HepG2 (cell line): ENCODE data around the gene TUBB8B. TPM values are rescaled to one million over a fixed set of nuclear protein-coding genes. Genes with fewer than 3 reads are reported as not detected.
A peak's percentile ranks its signal among the peaks of the same experiment; 100 is the strongest.

Source experiments
- ARID5B ChIP-seq: IDR thresholded peaks from 2 replicates; pipeline ENCODE4 v1.4.0; 2020; ENCODE audit warnings: mild to moderate bottlenecking, missing genetic modification reagents
- BRD4 ChIP-seq: sonication (generic); formaldehyde crosslinking; IDR thresholded peaks from 2 replicates; pipeline ENCODE4 v1.4.0; 2020; ENCODE audit warnings: missing genetic modification reagents
- GATA4 ChIP-seq: sonication (generic); IDR thresholded peaks from 2 replicates; pipeline ENCODE4 v1.6.1; 2016; ENCODE audit warnings: antibody characterized with exemption, low read depth, borderline replicate concordance
- HDAC2 ChIP-seq: sonication (generic); formaldehyde crosslinking; IDR thresholded peaks from 2 replicates; pipeline ENCODE4 v1.4.0; 2020; ENCODE audit warnings: missing genetic modification reagents
- HNF4A ChIP-seq: sonication (generic); formaldehyde crosslinking; IDR thresholded peaks from 2 replicates; pipeline ENCODE4 v1.4.0; 2020; ENCODE audit warnings: missing genetic modification reagents
- MEF2D ChIP-seq: sonication (generic); formaldehyde crosslinking; IDR thresholded peaks from 2 replicates; pipeline ENCODE4 v1.5.1; 2020; ENCODE audit warnings: mild to moderate bottlenecking, missing genetic modification reagents
- MLX ChIP-seq: IDR thresholded peaks from 2 replicates; pipeline ENCODE4 v1.6.1; 2016
- MTERF4 ChIP-seq: sonication (generic); formaldehyde crosslinking; IDR thresholded peaks from 2 replicates; pipeline ENCODE4 v1.8.0; 2023; ENCODE audit warnings: mild to moderate bottlenecking, missing genetic modification reagents
- MYC ChIP-seq: sonication (generic); formaldehyde crosslinking; IDR thresholded peaks from 2 replicates; pipeline ENCODE4 v1.9.0; 2021; ENCODE audit warnings: missing genetic modification reagents, borderline replicate concordance
- RXRA ChIP-seq: sonication (generic); formaldehyde crosslinking; IDR thresholded peaks from 2 replicates; pipeline ENCODE4 v1.5.1; 2020; ENCODE audit warnings: missing genetic modification reagents
- TBX2 ChIP-seq: sonication (generic); formaldehyde crosslinking; IDR thresholded peaks from 2 replicates; pipeline ENCODE4 v1.5.0; 2020; ENCODE audit warnings: missing genetic modification reagents, mild to moderate bottlenecking, borderline replicate concordance
- TEAD3 ChIP-seq: optimal IDR thresholded peaks from 2 replicates; pipeline ENCODE3; 2016; ENCODE audit warnings: borderline replicate concordance
- ZBTB38 ChIP-seq: sonication (generic); formaldehyde crosslinking; IDR thresholded peaks from 2 replicates; pipeline ENCODE4 v1.5.1; 2020; ENCODE audit warnings: mild to moderate bottlenecking, missing genetic modification reagents
- ZMYM3 ChIP-seq: sonication (generic); formaldehyde crosslinking; IDR thresholded peaks from 2 replicates; pipeline ENCODE4 v1.5.1; 2020; ENCODE audit warnings: mild to moderate bottlenecking, missing genetic modification reagents
- ZNF263 ChIP-seq: sonication (generic); formaldehyde crosslinking; IDR thresholded peaks from 2 replicates; pipeline ENCODE4 v1.4.0; 2020; ENCODE audit warnings: missing genetic modification reagents
- ZNF556 ChIP-seq: sonication (generic); formaldehyde crosslinking; IDR thresholded peaks from 2 replicates; pipeline ENCODE4 v1.4.0; 2020; ENCODE audit warnings: mild to moderate bottlenecking, missing genetic modification reagents, borderline replicate concordance
- ZNF709 ChIP-seq: sonication (generic); formaldehyde crosslinking; IDR thresholded peaks from 2 replicates; pipeline ENCODE4 v1.5.0; 2020; ENCODE audit warnings: mild to moderate bottlenecking, missing genetic modification reagents
- ZSCAN29 ChIP-seq: sonication (generic); formaldehyde crosslinking; conservative IDR thresholded peaks from 2 replicates; pipeline ENCODE4 v1.4.0; 2020; ENCODE audit warnings: mild to moderate bottlenecking, missing genetic modification reagents
- polyA plus RNA-seq, 8 experiments: library from polyadenylated mRNA; depleted of rRNA in 3 of 8; stranded (reverse) in 7 of 8; unstranded in 1 of 8; fragments of >200 nt; fragmentation: Illumina TruSeq in 4 of 8; extraction: Trizol in 4 of 8; gene quantifications; 2 replicates each; pipeline versions ENCODE4 v1.2.1 to v1.2.3, GENCODE V29; 2011 to 2016; ENCODE audit warnings: low read depth in 4 of 8, missing spikeins in 1 of 8, mixed read lengths in 1 of 8; ENCODE audit not compliant: insufficient read depth in 1 of 8
- total RNA-seq, 5 experiments: library from RNA; depleted of rRNA; stranded (reverse); fragments of >200 nt; fragmentation: Illumina TruSeq; extraction: Trizol; gene quantifications; 2 replicates each; pipeline ENCODE4 v1.2.3, GENCODE V29; 2016; ENCODE audit warnings: low read depth in 1 of 5
- TF ChIP-seq, protein P1 (sequence below): sonication (generic); formaldehyde crosslinking; IDR thresholded peaks from 2 replicates; pipeline ENCODE4 v1.4.0; 2020; ENCODE audit warnings: missing genetic modification reagents
- TF ChIP-seq, protein P2 (sequence below): sonication (generic); formaldehyde crosslinking; IDR thresholded peaks from 2 replicates; pipeline ENCODE4 v1.4.0; 2020; ENCODE audit warnings: missing genetic modification reagents

TUBB8B gene
- total and polyA plus RNA-seq, 2 of the 13 experiments (the other 11 are each of a cell fraction or from before 2014, with no cell fraction given) = 0.71 to 6.7 TPM

DNA sequence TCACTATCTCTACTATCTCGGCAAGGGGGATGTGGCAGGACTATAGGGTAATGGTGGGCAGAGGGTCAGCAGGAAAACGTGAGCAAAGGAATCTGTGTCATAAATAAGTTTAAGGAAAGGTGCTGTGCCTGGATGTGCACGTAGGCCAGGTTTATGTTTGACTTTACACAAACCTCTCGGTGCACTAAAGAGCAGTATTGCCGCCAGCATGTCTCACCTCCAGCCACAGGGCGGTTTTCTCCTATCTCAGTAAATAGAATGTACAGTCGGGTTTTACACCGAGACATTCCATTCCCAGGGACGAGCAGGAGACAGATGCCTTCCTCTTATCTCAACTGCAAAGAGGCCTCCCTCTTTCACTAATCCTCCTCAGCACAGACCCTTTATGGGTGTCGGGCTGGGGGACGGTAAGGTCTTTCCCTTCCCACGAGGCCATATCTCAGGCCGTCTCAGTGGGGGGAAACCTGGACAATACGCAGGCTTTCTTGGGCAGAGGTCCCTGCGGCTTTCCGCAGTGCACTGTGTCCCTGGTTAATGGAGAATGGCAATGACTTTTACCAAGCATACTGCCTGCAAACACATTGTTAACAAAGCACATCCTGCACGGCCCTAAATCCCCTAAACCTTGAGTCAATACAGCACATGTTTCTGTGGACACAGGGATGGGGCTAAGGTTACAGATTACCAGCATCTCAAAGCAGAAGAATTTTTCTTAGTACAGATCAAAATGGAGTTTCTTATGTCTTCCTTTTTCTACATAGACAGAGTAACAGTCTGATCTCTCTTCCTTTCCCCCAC, 41.2 kb upstream of the TUBB8B start (continued):
- 0 out of 2 replicates have a peak, but pooled peaks have one; percentile 12 for TF ChIP-seq ARID5B (CRISPR knock-in tag)
- TF ChIP-seq GATA4 = peak; percentile 64; the same call in 1 of the 2 replicates
- TF ChIP-seq ZSCAN29 = peak; percentile 55; the same call in 1 of the 2 replicates
- TF ChIP-seq MEF2D (CRISPR knock-in tag) = 0 out of 2 replicates have a peak, but pooled peaks have one; percentile 31
- TF ChIP-seq BRD4 = peak; percentile 55; the same call in 1 of the 2 replicates
- peak; percentile 55; the same call in 1 of the 2 replicates for TF ChIP-seq MTERF4 (CRISPR knock-in tag)
- TF ChIP-seq HDAC2 (CRISPR knock-in tag) = peak; percentile 3; the same call in 1 of the 2 replicates
- peak; percentile 87 for TF ChIP-seq TBX2 (CRISPR knock-in tag)
- TF ChIP-seq ZMYM3 (CRISPR knock-in tag) = peak; percentile 52
- peak; percentile 41 for TF ChIP-seq TEAD3
- TF ChIP-seq MYC = peak; percentile 40
- TF ChIP-seq, protein P1, sequence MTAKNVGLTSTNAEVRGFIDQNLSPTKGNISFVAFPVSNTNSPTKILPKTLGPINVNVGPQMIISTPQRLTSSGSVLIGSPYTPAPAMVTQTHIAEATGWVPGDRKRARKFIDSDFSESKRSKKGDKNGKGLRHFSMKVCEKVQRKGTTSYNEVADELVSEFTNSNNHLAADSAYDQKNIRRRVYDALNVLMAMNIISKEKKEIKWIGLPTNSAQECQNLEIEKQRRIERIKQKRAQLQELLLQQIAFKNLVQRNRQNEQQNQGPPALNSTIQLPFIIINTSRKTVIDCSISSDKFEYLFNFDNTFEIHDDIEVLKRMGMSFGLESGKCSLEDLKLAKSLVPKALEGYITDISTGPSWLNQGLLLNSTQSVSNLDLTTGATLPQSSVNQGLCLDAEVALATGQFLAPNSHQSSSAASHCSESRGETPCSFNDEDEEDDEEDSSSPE (CRISPR knock-in tag) = 0 out of 2 replicates have a peak, but pooled peaks have one; percentile 37
- 0 out of 2 replicates have a peak, but pooled peaks have one; percentile 35 for TF ChIP-seq ZNF556 (CRISPR knock-in tag)
- TF ChIP-seq ZBTB38 (CRISPR knock-in tag) = 0 out of 2 replicates have a peak, but pooled peaks have one; percentile 9
- peak; percentile 34; the same call in 1 of the 2 replicates for TF ChIP-seq ZNF709 (CRISPR knock-in tag)
- TF ChIP-seq, protein P2, sequence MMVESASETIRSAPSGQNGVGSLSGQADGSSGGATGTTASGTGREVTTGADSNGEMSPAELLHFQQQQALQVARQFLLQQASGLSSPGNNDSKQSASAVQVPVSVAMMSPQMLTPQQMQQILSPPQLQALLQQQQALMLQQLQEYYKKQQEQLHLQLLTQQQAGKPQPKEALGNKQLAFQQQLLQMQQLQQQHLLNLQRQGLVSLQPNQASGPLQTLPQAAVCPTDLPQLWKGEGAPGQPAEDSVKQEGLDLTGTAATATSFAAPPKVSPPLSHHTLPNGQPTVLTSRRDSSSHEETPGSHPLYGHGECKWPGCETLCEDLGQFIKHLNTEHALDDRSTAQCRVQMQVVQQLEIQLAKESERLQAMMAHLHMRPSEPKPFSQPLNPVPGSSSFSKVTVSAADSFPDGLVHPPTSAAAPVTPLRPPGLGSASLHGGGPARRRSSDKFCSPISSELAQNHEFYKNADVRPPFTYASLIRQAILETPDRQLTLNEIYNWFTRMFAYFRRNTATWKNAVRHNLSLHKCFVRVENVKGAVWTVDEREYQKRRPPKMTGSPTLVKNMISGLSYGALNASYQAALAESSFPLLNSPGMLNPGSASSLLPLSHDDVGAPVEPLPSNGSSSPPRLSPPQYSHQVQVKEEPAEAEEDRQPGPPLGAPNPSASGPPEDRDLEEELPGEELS (CRISPR knock-in tag) = peak; percentile 60; the same call in 1 of the 2 replicates
- TF ChIP-seq MLX = 0 out of 2 replicates have a peak, but pooled peaks have one; percentile 18
- TF ChIP-seq ZNF263 = peak; percentile 56; the same call in 1 of the 2 replicates
- peak; percentile 35; the same call in 1 of the 2 replicates for TF ChIP-seq RXRA (CRISPR knock-in tag)
- TF ChIP-seq HNF4A (CRISPR knock-in tag) = 0 out of 2 replicates have a peak, but pooled peaks have one; percentile 19
